ENCODE results near the gene TC2N. TPM values are rescaled to one million over a fixed set of nuclear protein-coding genes. Genes with fewer than 3 reads are reported as not detected.
A peak's percentile ranks its signal among the peaks of the same experiment; 100 is the strongest.
"Not testable (repeated sequence)": the region's sequence is repeated elsewhere in the genome, so short reads cannot be mapped to it uniquely, and the experiment has no call there.

TC2N gene
- total RNA-seq, 2 donors from 2014 or later = 33.4 to 42.8 TPM

GRCh38 chr14:91876492-91876891 is 9.2 kb upstream of the TC2N start:
- no peak overlapping the region for H3K27ac Mint-ChIP-seq
- DNase-seq (ENCODE audit: low spot score in 2 of 2) (no peak), ATAC-seq (no peak)
- no peaks in the 10 kb centered on the region for H3K9me3 Mint-ChIP-seq
- H3K36me3 Mint-ChIP-seq = no peaks in the 10 kb centered on the region

- DNase-seq (ENCODE audit: low spot score in 2 of 2) = no peak
- ATAC-seq = no peak
- no peaks in the 10 kb centered on the region for H3K9me3 Mint-ChIP-seq
- no peaks in the 10 kb centered on the region for H3K36me3 Mint-ChIP-seq
- H3K27ac Mint-ChIP-seq = peak overlapping the region; percentile 36 to 88
Measured at GRCh38 chr14:91875525-91876286, 8.4 kb upstream of the TC2N start.

- H3K27ac Mint-ChIP-seq = peak overlapping the region; percentile 79 to 95
- DNase-seq (ENCODE audit: low spot score in 2 of 2) (peak; percentile 68 to 75), ATAC-seq (peak; percentile 64 to 86)
- H3K9me3 Mint-ChIP-seq = no peaks in the 10 kb centered on the region
- no peaks in the 10 kb centered on the region for H3K36me3 Mint-ChIP-seq
Measured at GRCh38 chr14:91873471-91874415, 6.4 kb upstream of the TC2N start.

GRCh38 chr14:91872517-91873470 is 5.5 kb upstream of the TC2N start:
- H3K27ac Mint-ChIP-seq = peak overlapping the region; percentile 79 to 95
- no peaks in the 10 kb centered on the region for H3K9me3 Mint-ChIP-seq
- H3K36me3 Mint-ChIP-seq = no peaks in the 10 kb centered on the region
- ATAC-seq (peak in 1 of 2 donors; percentile 26), DNase-seq (ENCODE audit: low spot score in 2 of 2) (peak in 1 of 2 donors; percentile 57)

GRCh38 chr14:91872011-91872501 is 4.7 kb upstream of the TC2N start:
- Mint-ChIP-seq H3K9me3 (no peaks in the 10 kb centered on the region), H3K36me3 (no peaks in the 10 kb centered on the region), H3K27ac (peak overlapping the region; percentile 79 to 95)
- DNase-seq (ENCODE audit: low spot score in 2 of 2) (peak in 1 of 2 donors; percentile 36), ATAC-seq (peak; percentile 21 to 34)

- H3K36me3 Mint-ChIP-seq; ATAC-seq; H3K9me3 Mint-ChIP-seq; DNase-seq (ENCODE audit: low spot score in 2 of 2): not testable (repeated sequence)
- peak overlapping the region; percentile 14 to 79 for H3K27ac Mint-ChIP-seq
Measured at GRCh38 chr14:91871401-91871800, 4.1 kb upstream of the TC2N start.

- no peak for DNase-seq (ENCODE audit: low spot score in 2 of 2)
- peak overlapping the region; percentile 88 to 95 for H3K27ac Mint-ChIP-seq
- no peaks in the 10 kb centered on the region for H3K36me3 Mint-ChIP-seq
- H3K9me3 Mint-ChIP-seq = no peaks in the 10 kb centered on the region
- ATAC-seq = no peak
Measured at GRCh38 chr14:91870890-91871289, 3.6 kb upstream of the TC2N start.

- H3K9me3 Mint-ChIP-seq = no peaks in the 10 kb centered on the region
- ATAC-seq (peak; percentile 24 to 55), DNase-seq (ENCODE audit: low spot score in 2 of 2) (peak; percentile 44 to 66)
- no peaks in the 10 kb centered on the region for H3K36me3 Mint-ChIP-seq
- peak overlapping the region; percentile 95 to 98 for H3K27ac Mint-ChIP-seq
Measured at GRCh38 chr14:91870001-91870400, 2.7 kb upstream of the TC2N start.

- Mint-ChIP-seq H3K9me3 (no peaks in the 10 kb centered on the region), H3K27ac (peak overlapping the region; percentile 95 to 98), H3K36me3 (no peaks in the 10 kb centered on the region)
- no peak for DNase-seq (ENCODE audit: low spot score in 2 of 2)
- ATAC-seq = no peak
Measured at GRCh38 chr14:91869556-91869955, 2.2 kb upstream of the TC2N start.

GRCh38 chr14:91866511-91867295 is 633 bp downstream of the TC2N start:
- H3K36me3 Mint-ChIP-seq = peaks cover 0 to 6% of the 10 kb centered on the region in 2 donors
- DNase-seq (ENCODE audit: low spot score in 2 of 2) = no peak
- peak; percentile 7 to 50 for ATAC-seq

GRCh38 chr14:91866061-91866460 is 1.3 kb downstream of the TC2N start:
- DNase-seq (ENCODE audit: low spot score in 2 of 2) (peak in 1 of 2 donors; percentile 66), ATAC-seq (peak; percentile 49 to 65)
- Mint-ChIP-seq H3K27ac (peak overlapping the region; percentile 78 to 86), H3K36me3 (peaks cover 4 to 10% of the 10 kb centered on the region in 2 donors), H3K9me3 (peaks cover 0 to 3% of the 10 kb centered on the region in 2 donors)

More at GRCh38 chr14:91866511-91867295, 633 bp downstream of the TC2N start:
- no peaks in the 10 kb centered on the region for H3K9me3 Mint-ChIP-seq
- H3K27ac Mint-ChIP-seq = peak overlapping the region; percentile 86 to 96

GRCh38 chr14:91862417-91862816 is 4.9 kb downstream of the TC2N start:
- peaks cover 6 to 14% of the 10 kb centered on the region in 2 donors for H3K36me3 Mint-ChIP-seq
- peak overlapping the region; percentile 84 to 96 for H3K27ac Mint-ChIP-seq
- DNase-seq (ENCODE audit: low spot score in 2 of 2) = no peak
- peaks cover 0 to 5% of the 10 kb centered on the region in 2 donors for H3K9me3 Mint-ChIP-seq
- no peak for ATAC-seq

GRCh38 chr14:91861091-91861490 is 6.2 kb downstream of the TC2N start:
- no peak for DNase-seq (ENCODE audit: low spot score in 2 of 2)
- H3K36me3 Mint-ChIP-seq = peaks cover 6 to 14% of the 10 kb centered on the region in 2 donors
- peaks cover 0 to 5% of the 10 kb centered on the region in 2 donors for H3K9me3 Mint-ChIP-seq
- ATAC-seq = no peak
- H3K27ac Mint-ChIP-seq = peak overlapping the region; percentile 95 to 96

GRCh38 chr14:91860238-91860637 is 7.1 kb downstream of the TC2N start:
- DNase-seq (ENCODE audit: low spot score in 2 of 2) (no peak), ATAC-seq (no peak)
- Mint-ChIP-seq H3K36me3 (peaks cover 6 to 14% of the 10 kb centered on the region in 2 donors), H3K9me3 (peaks cover 0 to 5% of the 10 kb centered on the region in 2 donors), H3K27ac (peak overlapping the region in 1 of 2 donors; percentile 96)

All from activated naive CD4-positive, alpha-beta T cell treated with anti-CD3 and anti-CD28 coated beads, Interleukin-2, amount 50 U/mL, for 72 hours (primary cell).